PC-3 (cell line): ENCODE measurements around the gene ATP10B. TPM values are rescaled to one million over a fixed set of nuclear protein-coding genes. Genes with fewer than 3 reads are reported as not detected.

ENCODE experiments used
- ATAC-seq: fragments of 200-7000 bp; cut with Tn5 transposase; 2 replicates; pipeline ENCODE4 v1.9.1; 2020; ENCODE audit warnings: mild to moderate bottlenecking, moderate library complexity
- BruUV-seq: library from RNA; stranded (reverse); fragments of 400-500 nt; replicated peaks from 2 replicates; lab custom pipeline; 2021; lab: Mats Ljungman, UMichigan
- CTCF ChIA-PET: fragments of 300-600 bp; sonication (Branson Sonifier 250); formaldehyde crosslinking; loops from one replicate; lab custom pipeline; 2022; ENCODE audit warnings: antibody characterized with exemption; lab: Charles Lee
- POLR2A ChIA-PET: fragments of 300-600 bp; sonication (Branson Sonifier 250); formaldehyde crosslinking; loops from one replicate; lab custom pipeline; 2022; ENCODE audit warnings: antibody characterized with exemption; ENCODE audit not compliant: unreplicated experiment; lab: Charles Lee
- DNase-seq: peaks from one replicate; pipeline ENCODE4 v3.0.0-alpha.2; 2015
- H2AFZ ChIP-seq: fragments of 300-600 bp; sonication (generic); 2 replicates; pipeline ENCODE4 v1.6.0; 2016; ENCODE audit warnings: antibody characterized with exemption, low read length
- H3F3A ChIP-seq: fragments of 300-600 bp; sonication (generic); one replicate; pipeline ENCODE4 v1.6.0; 2017; ENCODE audit warnings: antibody characterized with exemption, low read length, control low read depth, mild to moderate bottlenecking; ENCODE audit not compliant: unreplicated experiment
- H3K27ac ChIP-seq: fragments of 300-600 bp; sonication (generic); 2 replicates; pipeline ENCODE4 v1.5.1; 2016; ENCODE audit warnings: mild to moderate bottlenecking, low read length
- H3K27me3 ChIP-seq: fragments of 300-600 bp; sonication (generic); 2 replicates; pipeline ENCODE4 v1.6.1; 2016; ENCODE audit warnings: low read length, mixed read lengths
- H3K36me3 ChIP-seq: fragments of 300-600 bp; sonication (generic); 2 replicates; pipeline ENCODE4 v1.6.1; 2016; ENCODE audit warnings: low read depth, mixed run types, low read length, mixed read lengths
- H3K4me1 ChIP-seq: fragments of 300-600 bp; sonication (generic); 2 replicates; pipeline ENCODE4 v1.5.1; 2016; ENCODE audit warnings: low read length; ENCODE audit not compliant: insufficient read depth
- H3K4me2 ChIP-seq: fragments of 300-600 bp; sonication (generic); 2 replicates; pipeline ENCODE4 v1.6.0; 2016; ENCODE audit warnings: low read length
- H3K4me3 ChIP-seq: fragments of 300-600 bp; sonication (generic); 2 replicates; pipeline ENCODE4 v1.5.1; 2016; ENCODE audit warnings: mild to moderate bottlenecking, low read length, mixed read lengths
- H3K79me2 ChIP-seq: fragments of 300-600 bp; sonication (generic); 2 replicates; pipeline ENCODE4 v1.6.1; 2017; ENCODE audit warnings: low read length, mixed read lengths
- H3K9ac ChIP-seq: fragments of 300-600 bp; sonication (generic); 2 replicates; pipeline ENCODE4 v1.6.0; 2016; ENCODE audit warnings: mild to moderate bottlenecking, low read length
- H3K9me2 ChIP-seq: fragments of 300-600 bp; sonication (generic); replicated peaks from 2 replicates; pipeline ENCODE4 v1.6.1; 2016; ENCODE audit warnings: mixed run types, low read length, mixed read lengths
- H3K9me3 ChIP-seq: fragments of 300-600 bp; sonication (generic); 2 replicates; pipeline ENCODE4 v1.6.1; 2016; ENCODE audit warnings: low read length, mixed read lengths
- H4K20me1 ChIP-seq: fragments of 300-600 bp; sonication (generic); 2 replicates; pipeline ENCODE4 v1.6.1; 2016; ENCODE audit warnings: low read length, mixed read lengths
- EZH2 ChIP-seq: fragments of 300-600 bp; sonication (generic); IDR thresholded peaks from one replicate; pipeline ENCODE4 v1.6.1; 2017; ENCODE audit warnings: antibody characterized with exemption, mild to moderate bottlenecking, low read length; ENCODE audit not compliant: unreplicated experiment
- EZH2phosphoT487 ChIP-seq: fragments of 300-600 bp; sonication (generic); IDR thresholded peaks from 2 replicates; pipeline ENCODE4 v1.6.1; 2018; ENCODE audit warnings: mild to moderate bottlenecking, antibody characterized with exemption, low read length, borderline replicate concordance
- intact Hi-C: fragments of 100-400 bp; cut with micrococcal nuclease; formaldehyde crosslinking; loops from 2 replicates; pipeline ENCODE4 v1.9.0; 2023
- total RNA-seq: library from RNA; depleted of rRNA; stranded (reverse); fragments of >200 nt; gene quantifications from 2 replicates; pipeline ENCODE4 v1.2.3, GENCODE V29; 2014
- TF ChIP-seq, protein P1 (sequence below): fragments of 300-600 bp; sonication (generic); conservative IDR thresholded peaks from 2 replicates; pipeline ENCODE4 v1.5.1; 2017; ENCODE audit warnings: antibody characterized with exemption, low read depth, mild to moderate bottlenecking, low read length

The ATP10B gene
- total RNA-seq, 1 experiment from 2014 or later: not detected

DNA sequence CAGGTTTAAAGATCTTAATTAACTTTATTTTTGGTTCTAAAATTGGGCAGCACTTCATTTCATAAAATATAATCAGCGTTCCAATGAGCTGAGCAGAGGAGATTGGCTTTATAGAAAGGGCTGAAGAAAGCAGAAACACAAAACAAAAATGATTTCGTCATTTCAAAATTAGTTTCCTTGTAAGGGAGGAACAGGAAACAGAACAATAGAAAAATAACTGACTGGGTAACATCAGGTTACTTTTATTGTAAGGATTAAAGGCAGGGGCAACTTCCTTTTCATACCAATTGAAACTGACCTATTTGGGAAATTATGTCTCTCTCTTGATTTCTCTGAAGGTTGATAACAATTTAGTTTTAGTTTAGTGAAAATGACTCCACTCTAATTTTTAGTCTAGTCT, 157.1 kb downstream of the ATP10B start:
- H3K36me3 ChIP-seq: no peaks in the 10 kb centered on the region
- CTCF ChIA-PET: no interaction called here
- H3K9ac ChIP-seq: no peak overlapping the region
- no peaks in the 10 kb centered on the region for H3K9me2 ChIP-seq
- H3K4me1 ChIP-seq: no peaks in the 10 kb centered on the region
- TF ChIP-seq EZH2: no peak
- TF ChIP-seq, protein P1, sequence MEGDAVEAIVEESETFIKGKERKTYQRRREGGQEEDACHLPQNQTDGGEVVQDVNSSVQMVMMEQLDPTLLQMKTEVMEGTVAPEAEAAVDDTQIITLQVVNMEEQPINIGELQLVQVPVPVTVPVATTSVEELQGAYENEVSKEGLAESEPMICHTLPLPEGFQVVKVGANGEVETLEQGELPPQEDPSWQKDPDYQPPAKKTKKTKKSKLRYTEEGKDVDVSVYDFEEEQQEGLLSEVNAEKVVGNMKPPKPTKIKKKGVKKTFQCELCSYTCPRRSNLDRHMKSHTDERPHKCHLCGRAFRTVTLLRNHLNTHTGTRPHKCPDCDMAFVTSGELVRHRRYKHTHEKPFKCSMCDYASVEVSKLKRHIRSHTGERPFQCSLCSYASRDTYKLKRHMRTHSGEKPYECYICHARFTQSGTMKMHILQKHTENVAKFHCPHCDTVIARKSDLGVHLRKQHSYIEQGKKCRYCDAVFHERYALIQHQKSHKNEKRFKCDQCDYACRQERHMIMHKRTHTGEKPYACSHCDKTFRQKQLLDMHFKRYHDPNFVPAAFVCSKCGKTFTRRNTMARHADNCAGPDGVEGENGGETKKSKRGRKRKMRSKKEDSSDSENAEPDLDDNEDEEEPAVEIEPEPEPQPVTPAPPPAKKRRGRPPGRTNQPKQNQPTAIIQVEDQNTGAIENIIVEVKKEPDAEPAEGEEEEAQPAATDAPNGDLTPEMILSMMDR: no peak
- TF ChIP-seq EZH2phosphoT487: no peak
- no peak overlapping the region for H3K27ac ChIP-seq
- H3K9me3 ChIP-seq: no peaks in the 10 kb centered on the region
- no peaks in the 10 kb centered on the region for H4K20me1 ChIP-seq
- H3K79me2 ChIP-seq: no peaks in the 10 kb centered on the region
- intact Hi-C loops: no loop called here
- H3K27me3 ChIP-seq: no peaks in the 10 kb centered on the region
- H3K4me3 ChIP-seq: no peak overlapping the region
- POLR2A ChIA-PET: no interaction called here
- no peak overlapping the region for H3K4me2 ChIP-seq
- no TSS peak for BruUV-seq
- H3F3A ChIP-seq: no peaks in the 10 kb centered on the region
- no peak overlapping the region for H2AFZ ChIP-seq
- DNase-seq (no peak), ATAC-seq (no peak)

DNA sequence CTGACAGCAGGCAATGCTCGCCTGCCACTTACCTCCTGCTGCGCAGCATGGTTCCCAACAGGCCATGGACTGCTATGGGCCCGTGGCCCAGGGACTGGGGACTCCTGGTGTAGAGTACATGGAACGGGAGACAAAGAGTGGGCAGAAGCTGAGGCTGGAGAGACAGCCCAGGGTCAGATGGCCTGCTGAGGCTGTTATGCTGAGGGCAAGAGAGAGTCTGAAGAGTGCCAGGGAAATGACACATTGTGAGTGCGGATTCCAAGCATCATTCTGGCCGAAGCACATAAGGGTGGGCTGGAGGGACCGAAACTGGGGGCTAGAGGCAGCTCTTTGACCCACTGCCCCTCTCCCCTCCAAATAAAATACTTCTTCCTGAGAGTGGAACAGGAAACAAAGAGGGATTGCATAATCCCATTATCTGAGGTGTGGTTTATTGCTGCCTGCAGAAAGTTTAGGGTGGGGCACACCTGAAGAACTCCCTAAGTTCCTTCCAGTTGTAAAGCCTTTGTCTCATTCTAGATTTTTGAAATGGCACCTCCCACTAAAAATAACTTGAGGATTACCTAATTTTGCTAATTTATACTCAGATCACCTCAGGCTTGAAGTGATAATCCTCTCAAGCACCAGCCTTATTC, 158.1 kb downstream of the ATP10B start:
- Histone ChIP-seq H3K27me3 (no peaks in the 10 kb centered on the region), H3K27ac (no peak overlapping the region), H3K4me3 (no peak overlapping the region), H3K9ac (no peak overlapping the region), H3F3A (no peaks in the 10 kb centered on the region), H3K79me2 (no peaks in the 10 kb centered on the region), H2AFZ (no peak overlapping the region), H3K4me2 (no peak overlapping the region), H4K20me1 (no peaks in the 10 kb centered on the region), H3K9me3 (no peaks in the 10 kb centered on the region), H3K4me1 (no peaks in the 10 kb centered on the region), H3K9me2 (no peaks in the 10 kb centered on the region), H3K36me3 (no peaks in the 10 kb centered on the region)
- ATAC-seq: no peak
- TF ChIP-seq EZH2: no peak
- no peak for TF ChIP-seq EZH2phosphoT487
- TF ChIP-seq, protein P1: no peak
- BruUV-seq: no TSS peak
- DNase-seq: no peak
- POLR2A ChIA-PET: no interaction called here
- intact Hi-C loops: no loop called here
- CTCF ChIA-PET: no interaction called here

DNA sequence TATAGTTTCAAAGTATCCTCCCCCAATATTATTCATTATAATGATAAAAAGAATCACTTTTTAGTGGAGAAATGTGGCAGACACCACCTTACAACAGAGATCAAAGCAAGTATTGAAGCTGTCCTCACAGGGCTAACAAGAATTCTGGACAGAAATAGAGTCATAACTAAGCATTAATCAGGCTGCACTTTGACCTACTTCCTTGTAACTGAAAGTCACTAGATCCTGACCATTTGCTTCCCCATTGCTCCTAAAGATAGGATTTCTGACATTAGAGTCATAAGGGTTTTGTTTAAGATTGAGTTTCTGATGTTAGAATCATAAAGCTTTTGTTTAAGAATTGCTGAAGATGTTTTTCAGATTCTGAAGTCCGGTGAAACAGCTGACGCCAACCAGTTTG, 159.7 kb downstream of the ATP10B start:
- H3K9ac ChIP-seq: no peak overlapping the region
- BruUV-seq: no TSS peak
- CTCF ChIA-PET: no interaction called here
- H3K9me3 ChIP-seq: no peaks in the 10 kb centered on the region
- POLR2A ChIA-PET: no interaction called here
- DNase-seq (no peak), ATAC-seq (no peak)
- no peaks in the 10 kb centered on the region for H3K9me2 ChIP-seq
- no peaks in the 10 kb centered on the region for H3F3A ChIP-seq
- intact Hi-C loops: no loop called here
- H2AFZ ChIP-seq: no peak overlapping the region
- no peaks in the 10 kb centered on the region for H3K27me3 ChIP-seq
- no peak overlapping the region for H3K27ac ChIP-seq
- H3K4me2 ChIP-seq: no peak overlapping the region
- H3K4me3 ChIP-seq: no peak overlapping the region
- no peaks in the 10 kb centered on the region for H3K4me1 ChIP-seq
- TF ChIP-seq, protein P1: no peak
- TF ChIP-seq EZH2phosphoT487 (no peak), EZH2 (no peak)
- no peaks in the 10 kb centered on the region for H3K79me2 ChIP-seq
- H4K20me1 ChIP-seq: no peaks in the 10 kb centered on the region
- no peaks in the 10 kb centered on the region for H3K36me3 ChIP-seq
